ENCODE data around the gene TCP11X2. TPM values are rescaled to one million over a fixed set of nuclear protein-coding genes. Genes with fewer than 3 reads are reported as not detected.
"Not testable (repeated sequence)": the region's sequence is repeated elsewhere in the genome, so short reads cannot be mapped to it uniquely, and the experiment has no call there.

The TCP11X2 gene
- total RNA-seq, 4 donors from 2014 or later, result not detected

DNA sequence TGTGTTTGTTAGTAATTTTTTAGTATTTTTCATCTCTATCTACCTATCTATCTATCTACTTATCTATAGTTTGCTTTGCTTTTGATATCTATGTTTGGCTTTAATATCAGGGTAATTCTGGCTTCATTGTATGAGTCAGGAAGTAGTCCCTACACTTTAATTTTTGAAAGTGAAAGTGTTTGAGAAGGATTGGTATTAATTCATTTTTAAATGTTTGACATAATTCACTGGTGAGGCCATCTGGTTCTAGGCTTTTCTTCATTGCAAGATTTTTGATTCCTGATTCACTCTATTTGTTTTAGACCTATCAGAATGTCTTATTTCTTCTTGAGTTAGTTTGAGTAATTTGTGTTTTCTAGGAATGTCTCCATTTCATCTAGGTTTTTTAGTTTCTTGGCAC, 20.2 kb upstream of the TCP11X2 start:
- Histone ChIP-seq H3K27ac (no peak overlapping the region), H3K9me3 (no peaks in the 10 kb centered on the region), H3K4me1 (no peaks in the 10 kb centered on the region), H3K27me3 (no peaks in the 10 kb centered on the region), H3K36me3 (no peaks in the 10 kb centered on the region), H3K4me3 (no peak overlapping the region)
- TF ChIP-seq CTCF (IDR thresholded peaks at IDR 0.05), result no peak
- no peak for TF ChIP-seq POLR2A (IDR thresholded peaks at IDR 0.05)
- intact Hi-C loops (cut with DNase I), result no loop called here
- DNase-seq, result no peak

- DNase-seq; H3K27me3 ChIP-seq; H3K4me1 ChIP-seq; H3K27ac ChIP-seq; H3K9me3 ChIP-seq; H3K36me3 ChIP-seq; intact Hi-C loops (cut with DNase I); H3K4me3 ChIP-seq: not testable (repeated sequence)
- no CpG with 5 or more reads among the region's 5 CpGs for WGBS, 2 donors
Measured at GRCh38 chrX:102478765-102479164, 7.2 kb upstream of the TCP11X2 start.

DNA sequence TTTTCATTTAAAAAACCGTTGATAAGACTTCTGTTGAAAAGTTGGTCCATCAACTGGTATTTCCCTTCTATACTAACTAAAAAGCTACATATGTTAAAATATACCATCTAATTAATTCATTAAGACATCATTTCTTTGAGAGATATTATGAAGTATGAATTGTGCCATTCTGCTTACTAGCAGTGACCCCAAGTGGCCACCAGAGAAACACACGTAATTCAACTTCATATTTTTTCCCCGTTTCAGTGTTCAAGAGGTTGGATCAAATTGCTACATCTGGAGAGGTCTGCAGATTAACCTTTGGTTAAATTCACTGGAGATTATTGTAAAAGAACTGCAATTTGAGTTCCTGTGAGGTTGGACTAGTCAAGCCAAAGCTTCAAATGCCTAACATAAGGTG, 1.4 kb downstream of the TCP11X2 start:
- no CpG with 5 or more reads among the region's 3 CpGs for WGBS, 2 donors
- H3K4me3 ChIP-seq; intact Hi-C loops (cut with DNase I); H3K36me3 ChIP-seq; H3K9me3 ChIP-seq; DNase-seq; H3K4me1 ChIP-seq; H3K27ac ChIP-seq; H3K27me3 ChIP-seq: not testable (repeated sequence)

DNA sequence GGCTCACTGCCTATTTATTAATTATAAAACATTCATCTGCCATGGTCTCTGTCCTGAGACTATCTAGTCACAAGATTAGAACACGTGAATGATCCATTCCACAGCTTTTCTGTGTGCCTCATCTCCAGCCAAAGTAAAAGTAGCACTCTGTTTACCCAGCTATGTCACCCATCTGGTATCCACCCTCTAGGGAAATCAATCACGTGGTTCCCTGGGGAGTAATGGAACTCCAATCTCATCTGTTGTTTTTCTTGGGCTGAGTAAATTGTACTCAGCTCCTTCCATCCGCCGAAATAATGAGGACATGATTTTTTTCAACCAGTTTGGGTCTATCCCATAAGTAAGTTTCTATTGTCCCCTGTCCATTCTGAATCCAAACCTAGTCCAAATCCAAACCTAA, 13.0 kb downstream of the TCP11X2 start:
- no CpG with 5 or more reads among the region's 4 CpGs for WGBS, 2 donors

DNA sequence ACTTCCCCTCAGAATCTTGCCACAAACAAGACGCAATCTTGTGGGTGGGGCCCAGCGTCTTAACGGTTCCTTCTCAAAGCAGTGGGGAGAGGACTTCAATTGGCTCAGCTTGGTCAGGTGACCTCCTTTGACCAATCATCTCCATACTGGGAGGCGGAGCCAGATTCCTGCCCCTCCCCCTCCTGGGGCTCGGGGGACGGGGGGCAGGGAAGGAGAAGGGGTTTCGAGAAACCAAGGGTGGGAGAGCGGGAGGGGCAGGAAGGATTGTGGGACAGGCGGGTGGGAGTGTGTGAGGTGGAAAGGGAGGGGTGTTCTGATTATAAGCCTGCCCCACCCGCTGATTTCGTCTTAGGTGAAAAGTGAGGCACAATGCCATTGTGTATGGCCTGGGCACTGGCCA, 31.7 kb downstream of the TCP11X2 start, which contains the start of gene NXF2B:
Gene NXF2B, minus strand, starts transcription at position 101 of the 400 bp plus-strand sequence. CDS start 59,972 bp downstream, outside the sequence.
- H3K36me3 ChIP-seq; H3K27me3 ChIP-seq; H3K27ac ChIP-seq; H3K4me3 ChIP-seq; intact Hi-C loops (cut with DNase I); DNase-seq; H3K4me1 ChIP-seq; H3K9me3 ChIP-seq: not testable (repeated sequence)
- no CpG with 5 or more reads among the region's 11 CpGs for WGBS, 2 donors

More for the DNA sequence above, 13.0 kb downstream of the TCP11X2 start:
- DNase-seq; H3K27ac ChIP-seq; H3K9me3 ChIP-seq; H3K4me3 ChIP-seq; H3K36me3 ChIP-seq; H3K27me3 ChIP-seq; H3K4me1 ChIP-seq; intact Hi-C loops (cut with DNase I): not testable (repeated sequence)

GRCh38 chrX:102414493-102414892, 57.1 kb downstream of the TCP11X2 start:
- DNase-seq; H3K4me3 ChIP-seq; H3K27ac ChIP-seq; H3K36me3 ChIP-seq; intact Hi-C loops (cut with DNase I); H3K4me1 ChIP-seq; H3K9me3 ChIP-seq; H3K27me3 ChIP-seq: not testable (repeated sequence)
- no CpG with 5 or more reads among the region's 4 CpGs for WGBS, 2 donors

Other genes starting within 250 kb of the TCP11X2 start
- gene NXF2, start 224.6 kb downstream of the TCP11X2 start, total RNA-seq, result not detected
- not detected for gene NXF2B, start 31.8 kb downstream of the TCP11X2 start, total RNA-seq
- under 1 TPM in 1 of 4 donors, not detected in 3; 0.95 TPM for gene TMSB15A, start 44.9 kb upstream of the TCP11X2 start, total RNA-seq
- 10 to 100 TPM in 3 of 4 donors, 1 to 10 TPM in 1; 7.9 to 15.1 (median 12.9) TPM for gene ARMCX5, start 127.7 kb upstream of the TCP11X2 start, total RNA-seq
- 1 to 10 TPM in 3 of 4 donors, under 1 TPM in 1; 0.45 to 8.0 (median 1.4) TPM for gene GPRASP1, start 179.7 kb upstream of the TCP11X2 start, total RNA-seq
- gene GPRASP2, start 240.6 kb upstream of the TCP11X2 start, total RNA-seq, result 10 to 100 TPM in 1 of 4 donors, 1 to 10 TPM in 3; 3.4 to 10.1 (median 6.8) TPM
- gene GPRASP3, start 248.9 kb upstream of the TCP11X2 start, total RNA-seq, result 1 to 10 TPM; 1.4 to 3.8 (median 2.5) TPM